Esophagus squamous epithelium (tissue), 5 donors: ENCODE data around the gene ANKS1B. TPM values are rescaled to one million over a fixed set of nuclear protein-coding genes. Genes with fewer than 3 reads are reported as not detected.

ENCODE experiments used
- DNase-seq: peaks from one replicate; lab custom pipeline; 2025; lab: John Stamatoyannopoulos, UW
- H3K27ac ChIP-seq, 4 donors: fragments of 200-600 bp; sonication (generic); one replicate each; pipeline ENCODE4 v1.5.1; 2016 to 2019; ENCODE audit warnings: mild to moderate bottlenecking in 1 of 4
- H3K27me3 ChIP-seq, 4 donors: fragments of 200-600 bp; sonication (generic); 1 replicate in 3 of 4; 2 replicates in 1 of 4; pipeline versions ENCODE4 v1.5.1 to v1.6.0; 2017 to 2021; ENCODE audit warnings: antibody characterized with exemption in 1 of 4
- H3K36me3 ChIP-seq, 3 donors: fragments of 200-600 bp; sonication (generic); one replicate each; pipeline ENCODE4 v1.5.1; 2016 to 2019
- H3K4me1 ChIP-seq, 3 donors: fragments of 200-600 bp; sonication (generic); one replicate each; pipeline ENCODE4 v1.5.1; 2017 to 2019
- H3K4me3 ChIP-seq, 4 donors: fragments of 200-600 bp; sonication (generic); 1 replicate in 3 of 4; 2 replicates in 1 of 4; pipeline ENCODE4 v1.5.1; 2016 to 2019; ENCODE audit warnings: mild to moderate bottlenecking in 2 of 4, moderate library complexity in 1 of 4
- H3K9me3 ChIP-seq, 3 donors: fragments of 200-600 bp; sonication (generic); one replicate each; pipeline ENCODE4 v1.5.1; 2016 to 2019
- POLR2A ChIP-seq, 4 donors: fragments of 450-650 bp; IDR thresholded peaks; one replicate each; pipeline ENCODE4 v1.6.1; 2017; ENCODE audit warnings: antibody characterized with exemption in 4 of 4, mild to moderate bottlenecking in 4 of 4, moderate library complexity in 3 of 4
- WGBS, 2 donors: methylation state at CpG; one replicate each; pipeline ENCODE4 v1.1.5; 2018; 5-methylcytosine and 5-hydroxymethylcytosine counted together
- intact Hi-C: fragments of 100-400 bp; cut with DNase I; formaldehyde crosslinking; loops from one replicate; pipeline ENCODE4 v1.15.0; 2022
- total RNA-seq, 4 donors: library from RNA; depleted of rRNA; stranded (reverse); fragments of >200 nt; gene quantifications; one replicate each; pipeline ENCODE4 v1.1.0, GENCODE V29; 2016
- TF ChIP-seq, protein P1 (sequence below), 6 experiments: fragments of 450-650 bp in 4 of 6; fragments of 200-600 bp in 2 of 6; sonication (generic) in 2 of 6; IDR thresholded peaks; one replicate each; pipeline ENCODE4 v1.5.1; 2016 to 2019; ENCODE audit warnings: antibody characterized with exemption in 6 of 6, mild to moderate bottlenecking in 4 of 6, moderate library complexity in 4 of 6
- donor health status: DM: yes; HTN: yes; CAD: no.

Gene ANKS1B
- total RNA-seq, 4 donors from 2014 or later = 1.6 to 15.8 (median 8.1) TPM

DNA sequence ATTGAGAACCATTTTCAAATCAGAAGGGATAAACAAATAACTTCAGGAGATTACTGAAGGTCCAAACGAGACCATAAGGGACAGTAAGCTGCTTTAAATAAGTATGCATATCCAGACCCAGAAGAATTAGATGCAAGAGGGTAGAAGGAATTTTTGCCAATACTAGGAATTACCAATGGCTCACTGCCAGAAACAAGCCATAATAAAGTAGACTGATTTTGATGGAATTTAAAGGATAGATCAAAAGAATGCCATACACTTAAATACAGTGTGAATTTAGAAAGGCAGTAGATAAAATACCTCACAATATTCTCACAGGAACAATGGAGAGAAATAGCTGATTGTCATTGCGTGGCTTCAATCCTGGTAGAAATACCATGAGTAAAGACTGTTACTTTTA is 5.3 kb downstream of the ANKS1B start:
- WGBS, 2 donors = 70 to 75% methylated on average over 2 of the region's 2 CpGs
- TF ChIP-seq, protein P1, sequence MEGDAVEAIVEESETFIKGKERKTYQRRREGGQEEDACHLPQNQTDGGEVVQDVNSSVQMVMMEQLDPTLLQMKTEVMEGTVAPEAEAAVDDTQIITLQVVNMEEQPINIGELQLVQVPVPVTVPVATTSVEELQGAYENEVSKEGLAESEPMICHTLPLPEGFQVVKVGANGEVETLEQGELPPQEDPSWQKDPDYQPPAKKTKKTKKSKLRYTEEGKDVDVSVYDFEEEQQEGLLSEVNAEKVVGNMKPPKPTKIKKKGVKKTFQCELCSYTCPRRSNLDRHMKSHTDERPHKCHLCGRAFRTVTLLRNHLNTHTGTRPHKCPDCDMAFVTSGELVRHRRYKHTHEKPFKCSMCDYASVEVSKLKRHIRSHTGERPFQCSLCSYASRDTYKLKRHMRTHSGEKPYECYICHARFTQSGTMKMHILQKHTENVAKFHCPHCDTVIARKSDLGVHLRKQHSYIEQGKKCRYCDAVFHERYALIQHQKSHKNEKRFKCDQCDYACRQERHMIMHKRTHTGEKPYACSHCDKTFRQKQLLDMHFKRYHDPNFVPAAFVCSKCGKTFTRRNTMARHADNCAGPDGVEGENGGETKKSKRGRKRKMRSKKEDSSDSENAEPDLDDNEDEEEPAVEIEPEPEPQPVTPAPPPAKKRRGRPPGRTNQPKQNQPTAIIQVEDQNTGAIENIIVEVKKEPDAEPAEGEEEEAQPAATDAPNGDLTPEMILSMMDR (IDR thresholded peaks at IDR 0.05) = no peak
- TF ChIP-seq POLR2A (IDR thresholded peaks at IDR 0.05) = no peak
- Histone ChIP-seq H3K27ac (no peak overlapping the region), H3K4me3 (no peak overlapping the region), H3K4me1 (peaks cover 0 to 36% (median 0%) of the 10 kb centered on the region in 3 donors), H3K9me3 (no peaks in the 10 kb centered on the region), H3K36me3 (no peaks in the 10 kb centered on the region), H3K27me3 (peaks cover 0 to 7% (median 0%) of the 10 kb centered on the region in 4 donors)
- no peak for DNase-seq
- intact Hi-C loops = no loop called here

DNA sequence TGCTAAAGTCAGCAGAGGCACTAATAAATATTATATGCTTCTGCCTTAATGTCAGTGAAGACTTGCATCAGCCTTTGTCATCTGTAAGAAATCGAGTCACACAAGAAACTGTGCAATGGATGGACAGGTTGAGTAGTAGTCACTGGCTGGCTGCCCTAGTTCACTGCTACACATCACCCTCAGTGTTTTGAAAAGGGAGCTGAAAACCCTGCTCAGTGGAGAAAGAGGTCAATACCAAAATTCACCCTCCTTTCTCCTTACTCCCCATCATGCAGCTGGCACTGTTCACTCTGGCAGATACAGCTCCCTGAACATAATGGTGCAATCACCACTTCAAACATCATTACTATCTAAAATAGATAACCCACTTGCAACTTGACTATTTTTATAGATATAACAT is 6.6 kb downstream of the ANKS1B start:
- DNase-seq = no peak
- intact Hi-C loops = no loop called here
- H3K9me3 ChIP-seq = no peaks in the 10 kb centered on the region
- no peak for TF ChIP-seq POLR2A (IDR thresholded peaks at IDR 0.05)
- TF ChIP-seq, protein P1 (IDR thresholded peaks at IDR 0.05) = no peak
- no peaks in the 10 kb centered on the region for H3K27me3 ChIP-seq
- peaks cover 0 to 24% (median 0%) of the 10 kb centered on the region in 3 donors for H3K4me1 ChIP-seq
- WGBS, 2 donors = 44 to 69% methylated on average over 1 of the region's 1 CpG
- no peaks in the 10 kb centered on the region for H3K36me3 ChIP-seq
- H3K27ac ChIP-seq = no peak overlapping the region
- H3K4me3 ChIP-seq = no peak overlapping the region

DNA sequence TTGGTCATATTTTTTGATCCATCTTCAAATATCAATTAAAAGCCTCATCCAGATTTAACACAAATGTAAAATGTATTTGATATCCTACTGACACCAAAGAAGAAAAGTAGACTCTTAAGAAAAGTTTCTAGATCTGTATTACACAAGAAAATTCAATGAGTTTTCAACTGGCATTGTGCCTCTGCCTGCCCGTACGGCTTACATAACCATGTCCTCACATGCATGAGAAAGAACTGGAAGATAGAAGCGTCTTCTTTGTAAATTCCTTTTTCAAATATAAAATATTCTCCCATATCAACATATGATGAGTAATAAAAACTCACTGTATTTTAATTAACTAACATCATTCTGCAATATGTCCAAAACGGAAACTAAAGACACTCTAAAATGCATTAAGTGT is 7.2 kb downstream of the ANKS1B start:
- no peak for DNase-seq
- no peak overlapping the region for H3K27ac ChIP-seq
- no peaks in the 10 kb centered on the region for H3K27me3 ChIP-seq
- H3K4me3 ChIP-seq = no peak overlapping the region
- intact Hi-C loops = no loop called here
- no peaks in the 10 kb centered on the region for H3K36me3 ChIP-seq
- no peaks in the 10 kb centered on the region for H3K9me3 ChIP-seq
- TF ChIP-seq POLR2A (IDR thresholded peaks at IDR 0.05) = no peak
- TF ChIP-seq, protein P1 (IDR thresholded peaks at IDR 0.05) = no peak
- peaks cover 0 to 22% (median 0%) of the 10 kb centered on the region in 3 donors for H3K4me1 ChIP-seq
- 36 to 41% methylated on average over 4 of the region's 4 CpGs for WGBS, 2 donors

DNA sequence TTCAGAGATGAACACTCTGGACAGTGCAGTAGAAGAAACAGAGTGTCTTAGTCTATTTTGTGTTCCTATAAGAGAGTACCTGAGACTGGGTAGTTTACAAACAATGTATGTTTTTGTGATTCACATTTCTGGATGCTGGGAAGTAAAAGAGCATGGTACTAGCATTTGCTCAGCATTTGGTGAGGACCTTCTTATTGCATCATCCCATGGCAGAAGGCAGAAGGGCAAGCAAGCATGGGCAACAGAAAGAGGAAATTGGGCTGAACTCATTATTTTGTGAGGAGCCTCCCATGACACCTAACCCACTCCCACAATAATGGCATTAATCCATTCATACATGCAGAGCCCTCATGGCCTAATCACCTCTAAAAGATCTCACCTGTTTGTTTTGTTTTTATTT is 8.0 kb downstream of the ANKS1B start:
- H3K27me3 ChIP-seq = no peaks in the 10 kb centered on the region
- H3K27ac ChIP-seq = no peak overlapping the region
- intact Hi-C loops = no loop called here
- no peaks in the 10 kb centered on the region for H3K36me3 ChIP-seq
- no peak for DNase-seq
- TF ChIP-seq POLR2A (IDR thresholded peaks at IDR 0.05) = no peak
- TF ChIP-seq, protein P1 (IDR thresholded peaks at IDR 0.05) = no peak
- H3K4me3 ChIP-seq = no peak overlapping the region
- H3K4me1 ChIP-seq = peaks cover 0 to 22% (median 0%) of the 10 kb centered on the region in 3 donors
- no peaks in the 10 kb centered on the region for H3K9me3 ChIP-seq

DNA sequence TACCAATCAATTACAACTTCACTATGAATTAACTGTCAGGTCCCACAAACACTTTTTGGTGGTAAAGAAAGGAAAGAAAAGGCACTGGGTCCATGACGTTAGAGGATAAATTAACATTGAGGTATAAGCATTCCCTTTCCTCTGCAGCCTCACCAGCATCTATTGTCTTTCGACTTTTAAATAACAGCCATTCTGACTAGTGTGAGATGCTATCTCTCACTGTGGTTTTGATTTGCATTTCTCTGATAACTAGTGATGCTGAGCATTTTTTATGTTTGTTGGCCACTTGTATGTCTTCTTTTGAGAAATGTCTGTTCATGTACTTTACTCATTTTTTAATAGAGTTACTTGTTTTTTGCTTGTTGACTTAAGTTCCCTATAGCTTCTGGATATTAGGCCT is 9.4 kb downstream of the ANKS1B start:
- 73 to 76% methylated on average over 2 of the region's 2 CpGs for WGBS, 2 donors
- intact Hi-C loops = no loop called here
- H3K27ac ChIP-seq = no peak overlapping the region
- no peaks in the 10 kb centered on the region for H3K27me3 ChIP-seq
- H3K9me3 ChIP-seq = no peaks in the 10 kb centered on the region
- peaks cover 0 to 22% (median 0%) of the 10 kb centered on the region in 3 donors for H3K4me1 ChIP-seq
- H3K4me3 ChIP-seq = no peak overlapping the region
- TF ChIP-seq, protein P1 (IDR thresholded peaks at IDR 0.05) = no peak
- TF ChIP-seq POLR2A (IDR thresholded peaks at IDR 0.05) = no peak
- H3K36me3 ChIP-seq = no peaks in the 10 kb centered on the region
- DNase-seq = no peak
